ENCODE measurements around the gene PCDHB7. TPM values are rescaled to one million over a fixed set of nuclear protein-coding genes. Genes with fewer than 3 reads are reported as not detected.
"Not testable (repeated sequence)": the region's sequence is repeated elsewhere in the genome, so short reads cannot be mapped to it uniquely, and the experiment has no call there.

The PCDHB7 gene
- total and polyA plus RNA-seq, 8 donors = 2.4 to 5.8 (median 4.3) TPM

DNA sequence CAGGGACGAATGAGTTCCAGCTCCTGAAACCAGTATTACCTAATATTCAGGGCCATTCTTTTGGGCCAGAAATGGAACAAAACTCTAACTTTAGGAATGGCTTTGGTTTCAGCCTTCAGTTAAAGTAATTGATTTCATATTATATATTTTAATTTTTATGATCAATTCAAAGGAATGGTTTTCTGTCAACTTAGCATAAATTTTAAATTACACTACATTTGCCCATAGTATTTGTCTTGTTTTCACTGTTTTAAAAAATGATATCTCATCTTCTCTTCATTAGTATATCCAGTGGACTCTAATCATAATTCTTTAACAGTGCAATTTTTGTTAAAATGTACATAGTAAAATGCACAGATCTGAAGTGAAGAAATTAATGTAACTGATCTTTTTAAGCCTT, 7.9 kb downstream of the PCDHB7 start:
- ATAC-seq = no peak
- H3K4me1 ChIP-seq = no peaks in the 10 kb centered on the region
- H3K36me3 ChIP-seq = no peaks in the 10 kb centered on the region
- no peak for TF ChIP-seq CTCF (IDR thresholded peaks at IDR 0.05)
- peaks cover 0 to 59% of the 10 kb centered on the region in 2 donors for H3K9me3 ChIP-seq
- no peak overlapping the region for H3K4me3 ChIP-seq
- H3K27ac ChIP-seq = no peak overlapping the region
- H3K27me3 ChIP-seq = peaks cover 0 to 69% of the 10 kb centered on the region in 2 donors
- no peak for DNase-seq
- intact Hi-C loops (cut with DNase I) = no loop called here

- intact Hi-C loops (cut with DNase I) = no loop called here
- Histone ChIP-seq H3K36me3 (no peaks in the 10 kb centered on the region), H3K4me3 (no peak within 1 kb of the TSS), H3K4me1 (no peaks in the 10 kb centered on the region), H3K27me3 (peaks cover 0 to 50% of the 10 kb centered on the region in 2 donors), H3K9me3 (peaks cover 0 to 53% of the 10 kb centered on the region in 2 donors), H3K27ac (no peak within 1 kb of the TSS)
- TF ChIP-seq CTCF (IDR thresholded peaks at IDR 0.05) = no peak
- no peak for ATAC-seq
- DNase-seq = peak in 2 of 4 donors; percentile 36 to 58
Observed at GRCh38 chr5:141182248-141182647, 9.8 kb downstream of the PCDHB7 start, which contains the start of gene PCDHB16. Gene PCDHB16 (plus strand): TSS chr5:141182387. CDS start chr5:141182560, 173 bp downstream.

- H3K9me3 ChIP-seq = peaks cover 0 to 44% of the 10 kb centered on the region in 2 donors
- H3K4me3 ChIP-seq; H3K4me1 ChIP-seq; H3K27ac ChIP-seq; H3K36me3 ChIP-seq; intact Hi-C loops (cut with DNase I); ATAC-seq; DNase-seq: not testable (repeated sequence)
- H3K27me3 ChIP-seq = peaks cover 0 to 46% of the 10 kb centered on the region in 2 donors
Observed at GRCh38 chr5:141184117-141184855, 11.8 kb downstream of the PCDHB7 start.

DNA sequence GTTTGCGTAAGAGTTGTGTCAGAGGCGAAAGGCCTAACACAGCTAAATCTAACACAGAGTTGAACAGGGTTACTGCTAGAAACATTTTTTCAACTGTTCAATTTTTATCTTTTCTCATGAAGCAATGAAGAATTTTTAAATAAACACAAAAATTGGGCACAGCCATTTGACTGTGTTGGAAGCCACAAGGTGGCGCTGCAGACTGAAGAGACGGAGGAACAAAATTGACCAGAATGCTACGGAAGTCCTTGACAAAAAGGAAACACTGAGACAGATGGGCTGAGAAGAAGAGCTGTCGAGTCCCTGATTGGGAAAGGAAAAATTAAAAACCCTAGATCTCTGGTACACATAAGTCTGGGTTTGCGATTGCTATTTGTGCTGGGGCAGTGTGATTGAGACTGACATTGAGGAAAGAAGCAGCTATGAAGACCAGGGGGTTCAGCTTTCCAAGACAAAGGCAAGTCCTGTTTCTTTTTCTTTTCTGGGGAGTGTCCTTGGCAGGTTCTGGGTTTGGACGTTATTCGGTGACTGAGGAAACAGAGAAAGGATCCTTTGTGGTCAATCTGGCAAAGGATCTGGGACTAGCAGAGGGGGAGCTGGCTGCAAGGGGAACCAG, 14.6 kb downstream of the PCDHB7 start, which contains the start of gene PCDHB9:
TSS of gene PCDHB9 (plus strand) at position 265 of the 616 bp plus-strand sequence. CDS start at position 423, 158 bp downstream.
- Histone ChIP-seq H3K27ac (no peak within 1 kb of the TSS), H3K4me3 (no peak within 1 kb of the TSS), H3K4me1 (no peaks in the 10 kb centered on the region), H3K27me3 (peaks cover 3 to 47% of the 10 kb centered on the region in 2 donors), H3K36me3 (no peaks in the 10 kb centered on the region), H3K9me3 (peaks cover 0 to 63% of the 10 kb centered on the region in 2 donors)
- ATAC-seq (no peak), DNase-seq (peak in 1 of 4 donors; percentile 24)
- intact Hi-C loops (cut with DNase I) = no loop called here
- TF ChIP-seq CTCF (IDR thresholded peaks at IDR 0.05) = no peak

DNA sequence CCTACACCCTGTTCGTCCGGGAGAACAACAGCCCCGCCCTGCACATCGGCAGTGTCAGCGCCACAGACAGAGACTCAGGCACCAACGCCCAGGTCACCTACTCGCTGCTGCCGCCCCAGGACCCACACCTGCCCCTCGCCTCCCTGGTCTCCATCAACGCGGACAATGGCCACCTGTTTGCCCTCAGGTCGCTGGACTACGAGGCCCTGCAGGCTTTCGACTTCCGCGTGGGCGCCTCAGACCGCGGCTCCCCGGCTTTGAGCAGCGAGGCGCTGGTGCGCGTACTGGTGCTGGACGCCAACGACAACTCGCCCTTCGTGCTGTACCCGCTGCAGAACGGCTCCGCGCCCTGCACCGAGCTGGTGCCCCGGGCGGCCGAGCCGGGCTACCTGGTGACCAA, 16.2 kb downstream of the PCDHB7 start:
- H3K4me1 ChIP-seq; intact Hi-C loops (cut with DNase I); H3K4me3 ChIP-seq; H3K27ac ChIP-seq; DNase-seq; ATAC-seq; H3K36me3 ChIP-seq: not testable (repeated sequence)
- peaks cover 3 to 43% of the 10 kb centered on the region in 2 donors for H3K27me3 ChIP-seq
- H3K9me3 ChIP-seq = peaks cover 0 to 59% of the 10 kb centered on the region in 2 donors

DNA sequence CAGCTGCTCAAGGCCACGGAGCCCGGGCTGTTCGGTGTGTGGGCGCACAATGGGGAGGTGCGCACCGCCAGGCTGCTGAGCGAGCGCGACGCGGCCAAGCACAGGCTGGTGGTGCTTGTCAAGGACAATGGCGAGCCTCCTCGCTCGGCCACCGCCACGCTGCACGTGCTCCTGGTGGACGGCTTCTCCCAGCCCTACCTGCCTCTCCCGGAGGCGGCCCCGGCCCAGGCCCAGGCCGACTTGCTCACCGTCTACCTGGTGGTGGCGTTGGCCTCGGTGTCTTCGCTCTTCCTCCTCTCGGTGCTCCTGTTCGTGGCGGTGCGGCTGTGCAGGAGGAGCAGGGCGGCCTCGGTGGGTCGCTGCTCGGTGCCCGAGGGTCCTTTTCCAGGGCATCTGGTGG, 16.7 kb downstream of the PCDHB7 start:
- ATAC-seq; H3K36me3 ChIP-seq; H3K4me1 ChIP-seq; intact Hi-C loops (cut with DNase I); H3K4me3 ChIP-seq; H3K27ac ChIP-seq: not testable (repeated sequence)
- Histone ChIP-seq H3K27me3 (peaks cover 3 to 43% of the 10 kb centered on the region in 2 donors), H3K9me3 (peaks cover 0 to 58% of the 10 kb centered on the region in 2 donors)
- DNase-seq = peak in 1 of 4 donors; percentile 54

Data from left lung (tissue), 10 donors.